Neuronal stem cell (in vitro differentiated cells): ENCODE data around the gene OSTM1. TPM values are rescaled to one million over a fixed set of nuclear protein-coding genes. Genes with fewer than 3 reads are reported as not detected.
"Not testable (repeated sequence)": the region's sequence is repeated elsewhere in the genome, so short reads cannot be mapped to it uniquely, and the experiment has no call there.

Experiments
- DNase-seq: peaks from one replicate; pipeline ENCODE4 v3.0.0-alpha.2; 2013; ENCODE audit warnings: low spot score
- H2AFZ ChIP-seq: one replicate; pipeline ENCODE4 v1.6.1; 2013; ENCODE audit warnings: mild to moderate bottlenecking, low read length, inconsistent platforms
- H2AK5ac ChIP-seq: 2 replicates; pipeline ENCODE4 v1.6.1; 2013; ENCODE audit warnings: low read depth, mild to moderate bottlenecking, inconsistent platforms, low read length, moderate library complexity, mixed read lengths
- H2BK120ac ChIP-seq: 2 replicates; pipeline ENCODE4 v1.6.1; 2013; ENCODE audit warnings: low read depth, mild to moderate bottlenecking, inconsistent platforms, low read length, moderate library complexity, mixed read lengths
- H2BK12ac ChIP-seq: one replicate; pipeline ENCODE4 v1.6.1; 2013; ENCODE audit warnings: low read length, inconsistent platforms
- H2BK15ac ChIP-seq: 2 replicates; pipeline ENCODE4 v1.6.1; 2013; ENCODE audit warnings: mild to moderate bottlenecking, low read length, inconsistent platforms, mixed read lengths
- H2BK5ac ChIP-seq: one replicate; pipeline ENCODE4 v1.6.1; 2013; ENCODE audit warnings: inconsistent platforms, mild to moderate bottlenecking, low read length, moderate library complexity
- H3K14ac ChIP-seq: one replicate; pipeline ENCODE4 v1.6.1; 2013; ENCODE audit warnings: low read length, inconsistent platforms
- H3K18ac ChIP-seq: 2 replicates; pipeline ENCODE4 v1.6.1; 2013; ENCODE audit warnings: low read length, inconsistent platforms
- H3K23ac ChIP-seq: 2 replicates; pipeline ENCODE4 v1.6.1; 2013; ENCODE audit warnings: low read depth, mild to moderate bottlenecking, mixed read lengths, low read length, inconsistent platforms; ENCODE audit not compliant: poor library complexity
- H3K27ac ChIP-seq: replicated peaks from 3 replicates; pipeline ENCODE4 v1.5.1; 2013; ENCODE audit warnings: low read length, inconsistent platforms
- H3K27me3 ChIP-seq, 3 experiments: 2 replicates each; pipeline ENCODE4 v1.6.1; 2013; ENCODE audit warnings: low read length in 3 of 3, mild to moderate bottlenecking in 2 of 3, inconsistent platforms in 1 of 3, low read depth in 1 of 3, mixed read lengths in 1 of 3, moderate library complexity in 1 of 3; ENCODE audit not compliant: control insufficient read depth in 3 of 3, insufficient read depth in 3 of 3
- H3K36me3 ChIP-seq, 2 donors: replicated peaks in 1 of 2; 2 replicates each; pipeline ENCODE4 v1.6.1; 2013; ENCODE audit warnings: low read length in 2 of 2; ENCODE audit not compliant: control insufficient read depth in 2 of 2, insufficient read depth in 2 of 2
- H3K4ac ChIP-seq: 2 replicates; pipeline ENCODE4 v1.6.1; 2013; ENCODE audit warnings: inconsistent platforms, mild to moderate bottlenecking, low read length, moderate library complexity
- H3K4me1 ChIP-seq, 2 donors: 1 replicate in 1 of 2; 2 replicates in 1 of 2; pipeline ENCODE4 v1.6.1; 2013; ENCODE audit warnings: low read length in 2 of 2, low read depth in 1 of 2; ENCODE audit not compliant: control insufficient read depth in 2 of 2, insufficient read depth in 1 of 2
- H3K4me2 ChIP-seq: one replicate; pipeline ENCODE4 v1.6.1; 2013; ENCODE audit warnings: mild to moderate bottlenecking, low read length, inconsistent platforms; ENCODE audit not compliant: insufficient read depth, poor library complexity, severe bottlenecking
- H3K4me3 ChIP-seq, 2 donors: 2 replicates each; pipeline ENCODE4 v1.5.1; 2013; ENCODE audit warnings: low read length in 2 of 2, mild to moderate bottlenecking in 2 of 2, inconsistent platforms in 1 of 2, moderate library complexity in 1 of 2
- H3K79me1 ChIP-seq: one replicate; pipeline ENCODE4 v1.6.1; 2013; ENCODE audit warnings: low read depth, mild to moderate bottlenecking, inconsistent platforms, low read length, moderate library complexity
- H3K9ac ChIP-seq: one replicate; pipeline ENCODE4 v1.6.1; 2013; ENCODE audit warnings: mild to moderate bottlenecking, low read depth, low read length, inconsistent platforms; ENCODE audit not compliant: poor library complexity
- H3K9me3 ChIP-seq, 2 donors: replicated peaks in 1 of 2; 2 replicates each; pipeline versions ENCODE3 to v1.6.1; 2013; ENCODE audit warnings: low read length in 2 of 2, mild to moderate bottlenecking in 2 of 2, inconsistent platforms in 1 of 2, low read depth in 1 of 2, mixed read lengths in 1 of 2, moderate library complexity in 1 of 2; ENCODE audit not compliant: control insufficient read depth in 2 of 2, insufficient read depth in 1 of 2
- H4K8ac ChIP-seq: one replicate; pipeline ENCODE4 v1.6.1; 2013; ENCODE audit warnings: low read depth, mild to moderate bottlenecking, inconsistent platforms, low read length, moderate library complexity
- H4K91ac ChIP-seq: one replicate; pipeline ENCODE4 v1.6.1; 2013; ENCODE audit warnings: low read length, low read depth, mild to moderate bottlenecking, inconsistent platforms; ENCODE audit not compliant: poor library complexity
- WGBS, 2 donors: extraction: QIAGEN DNeasy Blood & Tissue Kit; methylation state at CpG; one replicate each; pipeline ENCODE4 v1.1.7; 2013; ENCODE audit warnings: missing lambda C conversion rate in 2 of 2, mixed read lengths in 1 of 2; ENCODE audit not compliant: insufficient read length in 2 of 2, insufficient replicate concordance in 1 of 2; ENCODE audit errors: extremely low coverage in 2 of 2; 5-methylcytosine and 5-hydroxymethylcytosine counted together
- small RNA-seq: library from polyadenylated mRNA; stranded (forward); fragments of <200 nt; extraction: miRNeasy Mini kit (QIAGEN cat#:217004); gene quantifications from one replicate; pipeline ENCODE3, GENCODE V24; 2013; ENCODE audit not compliant: insufficient read depth

Gene OSTM1

GRCh38 chr6:108000259-108000658, 74.3 kb downstream of the OSTM1 start:
- H2AFZ ChIP-seq, H3K4ac ChIP-seq, H3K36me3 ChIP-seq, H3K4me1 ChIP-seq, H3K9me3 ChIP-seq, H3K18ac ChIP-seq, H3K27me3 ChIP-seq, H3K79me1 ChIP-seq, DNase-seq, H2BK120ac ChIP-seq, H2BK5ac ChIP-seq, H3K14ac ChIP-seq, H4K8ac ChIP-seq, H2BK15ac ChIP-seq, H3K4me2 ChIP-seq, H3K27ac ChIP-seq, H3K23ac ChIP-seq, H3K4me3 ChIP-seq, H3K9ac ChIP-seq, H2AK5ac ChIP-seq, H2BK12ac ChIP-seq, H4K91ac ChIP-seq: not testable (repeated sequence)
- WGBS, 2 donors, result no CpG with 5 or more reads among the region's 5 CpGs

- no peak overlapping the region for H3K23ac ChIP-seq
- H3K4ac ChIP-seq, result no peak overlapping the region
- H2BK15ac ChIP-seq, result no peak overlapping the region
- H3K18ac ChIP-seq, result no peak overlapping the region
- H3K9ac ChIP-seq, result no peak overlapping the region
- no peak overlapping the region for H3K4me3 ChIP-seq
- H4K8ac ChIP-seq, result no peak overlapping the region
- no peak for DNase-seq
- peaks cover 5 to 7% of the 10 kb centered on the region in 2 donors for H3K4me1 ChIP-seq
- no peaks in the 10 kb centered on the region for H3K36me3 ChIP-seq
- H2AFZ ChIP-seq, result no peak overlapping the region
- H3K27ac ChIP-seq, result no peak overlapping the region
- no peak overlapping the region for H3K4me2 ChIP-seq
- no peak overlapping the region for H3K14ac ChIP-seq
- no peak overlapping the region for H2BK5ac ChIP-seq
- H3K79me1 ChIP-seq, result no peaks in the 10 kb centered on the region
- no peak overlapping the region for H2AK5ac ChIP-seq
- H3K9me3 ChIP-seq, result no peaks in the 10 kb centered on the region
- H2BK12ac ChIP-seq, result no peak overlapping the region
- no peaks in the 10 kb centered on the region for H3K27me3 ChIP-seq
- H4K91ac ChIP-seq, result no peak overlapping the region
- H2BK120ac ChIP-seq, result no peak overlapping the region
Measured at GRCh38 chr6:107999341-107999740, 75.2 kb downstream of the OSTM1 start.

- no peak overlapping the region for H3K27ac ChIP-seq
- H3K23ac ChIP-seq, result no peak overlapping the region
- no peak overlapping the region for H2BK5ac ChIP-seq
- peaks cover 0 to 2% of the 10 kb centered on the region in 2 donors for H3K4me1 ChIP-seq
- H3K9ac ChIP-seq, result no peak overlapping the region
- no peak overlapping the region for H4K91ac ChIP-seq
- H2BK15ac ChIP-seq, result no peak overlapping the region
- no peak overlapping the region for H3K4me3 ChIP-seq
- no peak overlapping the region for H4K8ac ChIP-seq
- no peak overlapping the region for H3K18ac ChIP-seq
- H3K4ac ChIP-seq, result no peak overlapping the region
- H2BK12ac ChIP-seq, result no peak overlapping the region
- no peak overlapping the region for H2BK120ac ChIP-seq
- H3K14ac ChIP-seq, result no peak overlapping the region
- H2AFZ ChIP-seq, result peak overlapping the region; percentile 59
- H3K9me3 ChIP-seq, result no peaks in the 10 kb centered on the region
- H3K36me3 ChIP-seq, result no peaks in the 10 kb centered on the region
- no peaks in the 10 kb centered on the region for H3K27me3 ChIP-seq
- H3K79me1 ChIP-seq, result no peaks in the 10 kb centered on the region
- no peak overlapping the region for H3K4me2 ChIP-seq
- WGBS, 2 donors, result no CpG with 5 or more reads among the region's 9 CpGs
- no peak overlapping the region for H2AK5ac ChIP-seq
- no peak for DNase-seq
Measured at GRCh38 chr6:107991772-107992550, 82.6 kb downstream of the OSTM1 start.

Small RNAs within 50 kb of the gene (small RNA-seq; reads per million reads assigned to genes)
- not detected for gene RF00019
